MG63 (cell line): ENCODE measurements around the gene ACAD10. TPM values are rescaled to one million over a fixed set of nuclear protein-coding genes. Genes with fewer than 3 reads are reported as not detected.
"Not testable (repeated sequence)": the region's sequence is repeated elsewhere in the genome, so short reads cannot be mapped to it uniquely, and the experiment has no call there.

ENCODE experiments used
- DNase-seq: peaks from one replicate; pipeline ENCODE4 v3.0.0-alpha.2; 2020
- H3K27me3 ChIP-seq: fragments of 250-450 bp; sonication (Bioruptor Pico); 2 replicates; pipeline ENCODE4 v1.5.1; 2020; ENCODE audit warnings: mild to moderate bottlenecking, moderate library complexity
- H3K36me3 ChIP-seq: fragments of 250-450 bp; sonication (Bioruptor Pico); 2 replicates; pipeline ENCODE4 v1.5.1; 2020; ENCODE audit warnings: mild to moderate bottlenecking, moderate library complexity
- H3K4me3 ChIP-seq: fragments of 250-450 bp; sonication (Bioruptor Pico); 2 replicates; pipeline ENCODE4 v1.5.1; 2020; ENCODE audit warnings: mild to moderate bottlenecking, moderate library complexity
- H3K9me3 ChIP-seq: fragments of 250-450 bp; sonication (Bioruptor Pico); 2 replicates; pipeline ENCODE4 v1.5.1; 2020; ENCODE audit warnings: mild to moderate bottlenecking, moderate library complexity
- total RNA-seq: library from RNA; depleted of rRNA; stranded (reverse); fragments of >200 nt; shearing (Covaris generic); gene quantifications from 2 replicates; pipeline ENCODE4 v1.2.3, GENCODE V29; 2014; ENCODE audit warnings: low replicate concordance

ACAD10 gene
- total RNA-seq, 1 experiment from 2014 or later = 17.3 TPM

DNA sequence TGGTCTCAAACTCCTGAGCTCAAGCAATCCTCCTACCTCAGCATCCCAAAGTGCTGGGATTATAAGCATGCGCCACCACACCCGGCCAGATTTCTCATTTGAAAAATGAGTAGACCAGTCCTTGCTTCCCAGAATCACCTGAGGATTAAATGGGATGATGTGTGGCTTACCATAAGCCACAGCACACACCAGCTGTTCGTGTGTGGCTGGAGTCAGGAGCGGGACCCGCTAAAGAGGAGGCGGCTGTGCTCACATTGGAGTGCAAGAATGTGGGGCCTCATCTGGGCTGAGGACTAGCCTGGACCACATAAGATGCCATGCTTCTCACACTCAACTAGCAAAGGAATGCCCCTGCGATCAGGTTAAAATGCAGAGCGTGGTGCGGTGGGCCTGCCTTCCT is 74.1 kb downstream of the ACAD10 start:
- Histone ChIP-seq H3K4me3 (no peak overlapping the region), H3K36me3 (no peaks in the 10 kb centered on the region), H3K27me3 (no peaks in the 10 kb centered on the region), H3K9me3 (no peaks in the 10 kb centered on the region)
- no peak for DNase-seq

DNA sequence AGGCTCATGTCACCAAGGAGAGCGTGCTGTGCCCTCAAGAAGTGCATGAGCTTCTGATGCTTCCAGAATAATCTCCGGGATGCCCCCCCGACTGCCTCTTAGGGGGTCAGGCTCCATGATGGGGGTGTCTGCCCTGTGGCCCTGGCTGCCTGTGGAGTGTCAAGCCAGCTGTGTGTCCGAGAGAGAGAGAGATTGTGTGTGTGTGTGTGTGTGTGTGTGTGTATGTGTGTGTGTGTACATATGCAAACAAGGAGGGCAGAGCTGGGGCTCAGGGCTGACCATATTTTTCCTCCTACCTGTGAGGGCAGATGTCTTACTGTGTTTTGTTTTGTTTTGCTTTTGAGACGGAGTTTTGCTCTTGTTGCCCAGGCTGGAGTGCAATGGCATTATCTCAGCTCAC is 75.2 kb downstream of the ACAD10 start:
- no peaks in the 10 kb centered on the region for H3K9me3 ChIP-seq
- DNase-seq = no peak
- H3K4me3 ChIP-seq = no peak overlapping the region

DNA sequence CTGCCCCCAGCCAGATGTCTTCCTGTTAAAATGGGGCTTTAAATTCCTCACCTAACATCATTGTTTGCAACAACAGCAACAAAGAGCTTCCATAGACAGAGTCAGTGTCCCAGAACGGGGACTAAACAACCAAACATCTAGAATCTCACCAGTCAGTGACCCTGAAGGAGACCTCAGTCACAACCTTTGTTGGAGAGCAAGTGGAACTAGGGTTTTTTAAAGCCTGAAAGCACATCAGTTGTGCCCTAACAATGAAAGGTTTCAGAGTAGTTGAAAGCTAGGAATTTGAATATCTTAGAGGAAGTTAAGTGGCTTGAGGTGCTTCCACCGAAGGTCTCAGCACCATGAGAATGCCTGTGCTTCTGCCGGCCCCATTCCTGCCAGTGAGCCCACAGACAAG is 75.9 kb downstream of the ACAD10 start:
- no peaks in the 10 kb centered on the region for H3K27me3 ChIP-seq
- no peak for DNase-seq
- no peaks in the 10 kb centered on the region for H3K36me3 ChIP-seq
- H3K9me3 ChIP-seq = no peaks in the 10 kb centered on the region
- no peak overlapping the region for H3K4me3 ChIP-seq

More for the DNA sequence above, 75.2 kb downstream of the ACAD10 start:
- H3K36me3 ChIP-seq = no peaks in the 10 kb centered on the region
- no peaks in the 10 kb centered on the region for H3K27me3 ChIP-seq

DNA sequence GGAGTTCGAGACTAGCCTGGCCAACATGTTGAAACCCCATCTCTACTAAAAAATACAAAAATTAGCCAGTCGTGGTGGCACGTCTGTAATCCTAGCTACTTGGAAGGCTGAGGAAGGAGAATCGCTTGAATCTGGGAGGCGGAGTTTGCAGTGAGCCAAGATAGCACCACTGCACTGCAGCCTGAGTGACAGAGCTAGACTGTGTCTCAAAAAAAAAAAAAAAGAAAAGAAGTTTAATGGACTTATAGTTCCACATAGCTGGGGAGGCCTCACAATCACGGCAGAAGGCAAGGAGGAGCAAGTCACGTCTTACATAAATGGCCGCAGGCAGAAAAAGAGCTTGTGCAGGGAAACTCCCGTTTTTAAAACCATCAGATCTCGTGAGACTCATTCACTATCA is 77.7 kb downstream of the ACAD10 start:
- not testable (repeated sequence) for H3K4me3 ChIP-seq, DNase-seq, H3K9me3 ChIP-seq, H3K36me3 ChIP-seq, H3K27me3 ChIP-seq

DNA sequence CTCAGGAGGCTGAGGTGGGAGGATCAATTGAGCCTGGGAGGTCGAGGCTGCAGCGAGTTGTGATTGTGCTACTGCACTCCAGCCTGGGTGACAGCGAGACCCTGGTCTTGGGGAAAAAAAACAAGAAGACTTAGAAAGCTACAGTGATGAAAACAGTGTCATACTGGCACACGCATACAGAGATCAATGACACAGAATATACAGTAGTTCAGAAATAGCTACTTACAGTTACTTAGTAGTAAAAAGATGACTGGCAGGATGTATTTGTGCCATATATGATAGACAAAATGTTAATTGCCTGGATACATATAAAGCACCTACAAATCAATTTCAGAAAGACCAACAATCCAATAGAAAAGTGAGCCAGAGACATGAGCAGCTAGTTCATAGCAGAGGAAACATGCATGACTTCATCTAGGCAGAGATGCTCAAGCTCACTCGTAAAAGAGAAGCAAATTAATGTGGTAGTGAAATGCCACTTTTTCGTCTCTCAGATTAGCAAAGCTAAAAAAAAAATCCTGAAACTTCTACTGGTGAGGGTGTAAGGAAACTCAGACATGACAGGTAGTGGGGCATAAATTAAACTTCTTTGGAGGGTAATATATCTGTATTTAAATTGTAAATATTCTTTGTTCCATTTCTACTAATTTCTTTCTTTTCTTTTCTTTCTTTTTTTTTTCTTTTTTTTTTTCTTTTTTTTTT is 78.4 kb downstream of the ACAD10 start:
- no peaks in the 10 kb centered on the region for H3K36me3 ChIP-seq
- no peaks in the 10 kb centered on the region for H3K9me3 ChIP-seq
- DNase-seq = no peak
- no peaks in the 10 kb centered on the region for H3K27me3 ChIP-seq
- no peak overlapping the region for H3K4me3 ChIP-seq

DNA sequence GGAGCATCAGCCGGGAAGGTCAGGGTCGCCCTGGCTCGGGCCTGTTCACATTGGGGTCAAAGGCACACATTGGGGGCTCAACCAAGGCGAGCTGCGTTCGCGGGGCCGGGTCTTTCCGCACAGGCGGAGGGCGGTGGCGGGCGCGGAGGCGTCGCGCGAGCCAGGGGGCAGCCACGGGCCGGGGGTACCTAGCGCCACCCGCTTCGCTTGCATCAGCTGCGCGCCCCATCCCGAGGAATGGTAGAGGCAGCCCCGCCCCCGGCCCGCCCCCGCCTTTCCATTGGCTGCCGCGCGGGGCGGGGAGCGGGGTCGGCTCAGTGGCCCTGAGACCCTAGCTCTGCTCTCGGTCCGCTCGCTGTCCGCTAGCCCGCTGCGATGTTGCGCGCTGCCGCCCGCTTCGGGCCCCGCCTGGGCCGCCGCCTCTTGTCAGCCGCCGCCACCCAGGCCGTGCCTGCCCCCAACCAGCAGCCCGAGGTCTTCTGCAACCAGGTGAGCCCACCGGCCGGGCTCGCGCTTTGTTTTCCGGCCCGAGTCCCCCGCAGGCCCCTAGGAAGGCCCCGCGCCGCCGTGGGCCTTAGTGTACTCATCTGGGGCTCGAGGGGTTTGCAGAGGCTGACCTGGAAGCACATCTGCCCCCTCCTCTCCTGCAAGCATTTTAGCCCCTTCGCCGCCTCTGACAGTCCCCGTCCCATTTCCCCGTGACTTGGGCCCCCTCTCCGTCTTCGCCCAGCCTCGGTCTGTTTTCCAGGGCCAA is 80.9 kb downstream of the ACAD10 start, which contains the start of gene ALDH2:
Gene ALDH2, plus strand, starts transcription at position 326 of the 754 bp plus-strand sequence. Its CDS starts 50 bp downstream, at position 376.
- H3K4me3 ChIP-seq = peak within 1 kb of the TSS; percentile 64
- no peaks in the 10 kb centered on the region for H3K9me3 ChIP-seq
- peak; percentile 70 for DNase-seq
- no peaks in the 10 kb centered on the region for H3K27me3 ChIP-seq
- no peaks in the 10 kb centered on the region for H3K36me3 ChIP-seq

DNA sequence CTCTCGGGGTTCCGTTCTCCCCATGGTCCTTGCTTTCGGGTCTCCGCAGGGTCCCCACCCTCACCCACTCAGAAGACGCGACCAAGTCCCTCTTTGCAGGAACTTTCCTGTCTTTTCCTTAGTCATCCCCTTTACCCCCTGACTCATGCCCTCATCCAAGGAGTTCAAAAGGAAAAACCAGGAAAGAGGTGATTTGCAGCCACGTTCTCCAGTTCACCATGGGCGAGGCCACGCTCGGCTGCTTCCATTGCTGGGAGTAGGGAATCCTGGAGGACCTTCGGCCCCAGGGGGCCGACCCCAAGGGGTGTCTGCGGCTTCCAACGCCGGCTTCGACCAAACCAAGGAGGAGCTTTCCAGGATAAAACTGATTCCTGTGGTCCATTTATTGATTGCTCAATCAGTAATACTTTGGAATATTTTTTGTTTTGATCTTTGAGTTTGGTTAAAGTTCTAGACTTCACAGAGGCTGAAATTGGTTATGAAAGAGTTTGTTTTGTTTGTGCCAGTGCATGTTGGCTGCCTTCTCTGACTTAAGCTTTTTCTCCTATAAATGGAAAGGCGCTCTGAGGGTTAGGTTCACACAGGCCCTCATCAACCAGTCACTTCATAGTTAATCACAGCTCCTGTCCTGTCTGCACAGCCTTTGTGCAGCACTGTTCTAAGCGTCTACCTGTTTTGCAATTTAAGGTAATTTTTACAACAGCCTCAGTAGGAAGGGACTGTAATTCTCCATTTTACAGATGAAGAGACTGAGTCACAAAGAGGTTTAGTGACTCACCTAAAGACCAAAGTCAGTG is 81.7 kb downstream of the ACAD10 start:
- H3K36me3 ChIP-seq = no peaks in the 10 kb centered on the region
- peak; percentile 46 for DNase-seq
- no peaks in the 10 kb centered on the region for H3K9me3 ChIP-seq
- no peaks in the 10 kb centered on the region for H3K27me3 ChIP-seq
- peak overlapping the region; percentile 64 for H3K4me3 ChIP-seq

DNA sequence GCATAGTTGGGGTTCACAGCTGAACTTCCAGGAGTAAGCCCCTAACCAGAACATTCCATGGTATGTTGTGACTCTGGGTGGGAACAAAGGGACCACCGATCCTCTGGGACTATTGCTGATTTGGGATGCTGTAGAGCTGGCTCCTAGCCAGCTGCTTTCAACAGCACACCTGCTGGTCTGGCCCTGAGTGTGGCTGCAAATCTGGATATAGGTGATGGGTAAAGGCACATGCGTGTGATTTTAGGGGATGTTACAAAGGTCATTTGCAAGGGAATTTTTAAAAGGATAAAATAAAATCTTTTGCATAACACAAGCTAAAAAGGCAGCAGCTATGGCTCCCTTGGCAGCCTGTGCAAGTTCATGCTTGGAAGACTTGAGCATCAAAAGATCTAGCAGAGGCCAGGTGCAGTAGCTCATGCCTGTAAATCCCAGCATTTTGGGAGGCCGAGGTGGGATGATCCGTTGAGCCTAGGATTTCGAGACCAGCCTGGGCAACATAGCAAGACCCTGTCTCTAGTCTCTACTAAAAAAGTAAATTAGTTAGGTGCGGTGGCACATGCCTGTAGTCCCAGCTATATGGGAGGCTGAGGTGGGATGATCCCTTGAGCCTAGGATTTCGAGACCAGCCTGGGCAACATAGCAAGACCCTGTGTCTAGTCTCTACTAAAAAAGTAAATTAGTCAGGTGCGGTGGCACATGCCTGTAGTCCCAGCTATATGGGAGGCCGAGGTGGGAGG is 82.5 kb downstream of the ACAD10 start:
- Histone ChIP-seq H3K36me3 (no peaks in the 10 kb centered on the region), H3K4me3 (peak overlapping the region; percentile 64), H3K27me3 (no peaks in the 10 kb centered on the region), H3K9me3 (no peaks in the 10 kb centered on the region)
- no peak for DNase-seq

DNA sequence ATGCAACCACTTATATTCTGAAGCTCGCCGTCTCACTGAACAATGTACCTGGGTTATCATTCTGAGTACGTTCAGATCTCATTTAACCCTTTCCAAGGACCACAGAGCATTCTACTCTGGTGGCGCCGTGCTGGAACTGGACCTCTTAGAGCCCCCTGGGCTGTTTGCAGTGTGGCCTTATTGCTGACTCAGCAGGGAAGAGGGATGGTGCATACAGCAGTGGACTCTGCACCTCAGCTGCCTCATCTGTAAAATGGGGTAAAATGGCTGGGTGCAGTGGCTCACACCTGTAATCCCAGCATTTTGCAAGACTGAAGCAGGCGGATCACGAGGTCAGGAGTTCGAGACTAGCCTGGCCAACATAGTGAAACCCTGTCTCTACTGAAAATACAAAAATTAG is 83.7 kb downstream of the ACAD10 start:
- Histone ChIP-seq H3K27me3 (no peaks in the 10 kb centered on the region), H3K36me3 (no peaks in the 10 kb centered on the region), H3K9me3 (no peaks in the 10 kb centered on the region), H3K4me3 (no peak overlapping the region)
- no peak for DNase-seq

DNA sequence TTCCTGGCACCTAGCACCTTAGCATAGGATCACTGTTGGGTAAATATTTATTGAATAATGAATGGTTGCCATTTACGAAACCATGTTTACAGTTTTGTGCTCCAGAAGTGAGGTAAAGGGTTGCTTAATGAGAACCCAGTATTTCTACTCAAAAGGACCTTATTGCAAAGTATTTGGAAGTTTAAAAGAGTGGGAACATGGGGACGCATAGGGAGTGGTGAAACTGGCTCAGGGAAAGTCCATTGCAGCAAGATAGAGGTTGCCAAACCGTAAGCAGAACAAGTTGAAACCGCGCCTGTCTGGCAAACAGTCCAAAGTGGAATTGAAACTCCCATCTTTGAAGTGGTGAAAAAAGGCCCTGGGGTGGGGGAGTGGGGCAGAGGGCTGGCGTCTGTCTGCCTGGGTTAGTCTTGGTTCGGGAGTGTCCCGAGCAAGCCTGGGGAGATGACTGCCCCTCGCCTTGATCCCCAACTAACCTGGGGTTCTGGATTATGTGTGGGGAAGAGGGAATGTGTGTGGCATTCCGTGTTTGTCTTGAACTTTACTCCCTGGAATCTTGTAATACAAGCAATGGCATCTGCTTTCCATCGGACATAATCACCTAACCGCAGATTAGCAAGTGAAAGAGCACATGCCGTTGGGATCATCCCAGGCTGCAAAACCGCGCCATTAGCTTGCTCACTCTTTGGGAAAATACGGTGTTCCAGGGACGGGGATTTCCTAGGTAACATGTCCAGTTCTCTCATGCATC is 88.1 kb downstream of the ACAD10 start:
- peaks cover 4% of the 10 kb centered on the region; the same call in 1 of the 2 replicates for H3K36me3 ChIP-seq
- no peak overlapping the region for H3K4me3 ChIP-seq
- peak; percentile 70 for DNase-seq
- H3K27me3 ChIP-seq = no peaks in the 10 kb centered on the region
- H3K9me3 ChIP-seq = no peaks in the 10 kb centered on the region

DNA sequence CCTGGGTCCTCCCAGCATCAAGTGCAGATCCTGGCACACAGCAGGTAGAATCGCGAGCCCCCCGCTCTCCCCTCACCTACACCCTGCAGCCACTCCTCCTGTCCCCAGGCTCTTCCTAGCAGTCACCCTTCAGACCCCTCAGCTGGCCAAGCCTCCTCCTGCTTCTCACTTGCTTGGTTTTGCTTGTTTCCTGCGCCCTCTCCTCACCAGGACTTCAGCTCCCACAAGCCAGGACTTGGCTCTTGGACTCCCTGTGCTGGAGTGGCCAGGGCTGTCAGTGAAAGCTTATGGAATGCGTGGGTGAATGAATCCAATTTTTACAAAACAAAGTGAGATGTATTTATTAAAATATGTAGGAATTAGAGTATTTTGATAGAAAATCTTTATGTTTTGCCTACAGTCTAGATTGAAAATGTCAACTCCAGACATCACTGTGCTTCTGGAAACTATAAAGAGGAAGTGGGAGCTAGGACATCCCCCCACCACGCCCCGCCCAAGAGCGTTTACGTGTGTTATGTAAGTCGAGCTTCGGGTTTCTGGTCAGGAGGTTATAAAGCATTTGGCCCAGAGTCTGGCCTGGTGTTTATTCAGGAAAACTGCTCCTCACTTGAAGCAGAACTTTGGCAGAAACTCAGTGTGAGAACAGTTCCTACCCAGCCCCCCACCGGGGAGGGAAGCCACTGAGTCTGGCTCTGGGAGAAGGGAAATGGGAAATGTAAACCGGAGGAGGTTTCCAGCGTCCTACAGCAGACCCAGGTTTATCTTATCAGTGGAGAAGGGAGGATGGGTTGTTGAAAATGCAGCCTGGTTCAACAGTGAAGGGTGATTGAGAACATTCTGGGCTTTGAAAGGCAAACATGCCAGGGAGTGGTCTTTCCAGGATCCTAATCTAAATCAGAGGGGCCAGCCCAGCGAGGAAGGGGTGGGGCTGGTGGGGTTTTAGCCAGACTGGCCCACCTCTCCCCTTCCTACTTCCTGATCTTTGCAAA is 89.6 kb downstream of the ACAD10 start:
- no peaks in the 10 kb centered on the region for H3K27me3 ChIP-seq
- H3K4me3 ChIP-seq = no peak overlapping the region
- no peaks in the 10 kb centered on the region for H3K9me3 ChIP-seq
- DNase-seq = peak; percentile 83
- H3K36me3 ChIP-seq = peaks cover 4% of the 10 kb centered on the region; the same call in 1 of the 2 replicates

DNA sequence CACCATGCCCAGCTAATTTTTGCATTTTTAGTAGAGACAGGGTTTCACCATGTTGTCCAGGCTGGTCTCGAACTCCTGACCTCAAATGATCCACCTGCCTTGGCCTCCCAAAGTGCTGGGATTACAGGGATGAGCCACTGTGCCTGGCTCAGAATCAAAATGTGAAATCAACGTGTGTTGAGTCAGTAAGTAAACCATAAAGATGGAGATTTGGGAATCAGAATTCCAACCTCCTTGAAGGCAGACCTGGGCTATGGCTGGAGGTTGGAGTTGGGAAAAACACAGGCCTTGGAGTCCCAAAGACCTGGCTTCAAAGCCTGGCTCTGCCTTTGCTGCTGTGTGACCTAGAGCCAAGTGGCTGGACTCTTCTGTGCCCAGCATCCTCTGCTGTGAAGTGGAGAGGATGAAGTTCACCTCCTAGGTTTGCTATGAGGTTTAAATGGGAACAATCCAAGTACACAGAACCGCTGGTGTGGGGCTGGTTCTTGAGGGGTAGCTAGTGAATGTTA is 91.0 kb downstream of the ACAD10 start:
- DNase-seq = no peak
- H3K36me3 ChIP-seq = peaks cover 7% of the 10 kb centered on the region
- no peak overlapping the region for H3K4me3 ChIP-seq
- H3K9me3 ChIP-seq = no peaks in the 10 kb centered on the region
- H3K27me3 ChIP-seq = no peaks in the 10 kb centered on the region

DNA sequence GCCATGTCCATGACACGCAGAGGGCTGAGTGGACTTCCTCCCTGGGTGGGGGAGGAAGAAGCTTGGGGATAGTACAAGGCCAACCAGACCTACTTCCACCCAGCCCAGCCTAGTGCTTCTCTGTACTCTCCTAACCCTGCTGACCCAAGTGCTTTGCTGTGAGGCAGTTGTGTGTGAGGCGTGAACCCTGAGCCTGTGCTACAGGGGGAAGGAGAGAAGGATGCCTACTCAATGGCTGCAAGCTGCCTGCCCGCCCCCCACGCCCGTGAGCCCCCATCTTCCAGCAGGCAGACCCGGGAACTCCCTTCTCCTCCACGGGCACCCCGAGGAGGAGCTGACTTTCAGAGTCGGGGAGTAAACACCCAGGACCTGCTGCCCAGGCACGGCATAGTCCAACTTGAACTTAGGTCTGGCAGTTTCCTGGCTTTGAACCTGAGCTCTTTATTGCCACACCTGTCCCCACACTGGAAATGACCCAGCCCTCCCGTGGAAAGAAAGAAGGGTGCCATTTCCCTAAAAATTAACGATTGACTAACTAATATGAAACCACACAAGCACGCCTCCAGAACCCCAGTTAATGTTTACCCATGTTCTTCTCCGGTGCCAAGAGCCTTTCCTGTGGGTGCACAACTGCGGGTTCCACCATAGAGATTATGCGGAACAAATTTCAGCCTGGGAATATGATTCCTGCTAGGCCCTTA is 91.6 kb downstream of the ACAD10 start:
- DNase-seq = no peak
- H3K9me3 ChIP-seq = no peaks in the 10 kb centered on the region
- H3K27me3 ChIP-seq = no peaks in the 10 kb centered on the region
- H3K36me3 ChIP-seq = peaks cover 7% of the 10 kb centered on the region
- H3K4me3 ChIP-seq = no peak overlapping the region

DNA sequence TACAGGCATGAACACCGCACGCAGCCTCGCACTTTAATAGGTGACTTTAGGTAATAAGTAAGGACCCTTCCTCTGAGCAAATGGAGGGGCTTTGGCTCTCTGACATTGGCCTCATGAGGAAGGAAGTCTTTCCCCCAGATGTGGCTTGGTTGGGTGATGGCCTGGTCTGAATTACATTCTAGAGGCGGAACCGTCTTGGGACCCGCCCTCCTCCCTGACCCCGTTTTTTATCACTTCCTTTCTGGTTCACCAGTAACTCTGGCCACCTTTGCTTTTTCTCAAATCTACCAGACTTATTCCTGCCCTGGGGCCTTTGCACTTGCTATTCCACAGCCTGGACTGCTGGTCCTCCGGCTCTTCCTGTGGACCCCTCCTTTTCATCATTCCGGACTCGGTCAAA is 94.3 kb downstream of the ACAD10 start:
- peaks cover 7% of the 10 kb centered on the region for H3K36me3 ChIP-seq
- H3K4me3 ChIP-seq = no peak overlapping the region
- no peaks in the 10 kb centered on the region for H3K9me3 ChIP-seq
- no peak for DNase-seq
- no peaks in the 10 kb centered on the region for H3K27me3 ChIP-seq
